Spinal cord (tissue), 10 donors: Measurements from ENCODE around the gene CAMK2G. TPM values are rescaled to one million over a fixed set of nuclear protein-coding genes. Genes with fewer than 3 reads are reported as not detected.
"Not testable (repeated sequence)": the region's sequence is repeated elsewhere in the genome, so short reads cannot be mapped to it uniquely, and the experiment has no call there.

ENCODE experiments used
- DNase-seq, 6 donors: peaks; one replicate each; pipeline versions ENCODE4 v3.0.0 to v3.0.0-alpha.2; 2013 to 2015; ENCODE audit warnings: low spot score in 6 of 6, low read depth in 4 of 6
- H3K27ac ChIP-seq: one replicate; pipeline ENCODE4 v1.5.1; 2013; ENCODE audit warnings: low read depth, low read length, control low read depth
- H3K27me3 ChIP-seq: one replicate; pipeline ENCODE4 v1.6.1; 2013; ENCODE audit warnings: low read length; ENCODE audit not compliant: control insufficient read depth, insufficient read depth
- H3K36me3 ChIP-seq: one replicate; pipeline ENCODE4 v1.6.1; 2013; ENCODE audit warnings: low read length; ENCODE audit not compliant: control insufficient read depth, insufficient read depth
- H3K4me1 ChIP-seq: one replicate; pipeline ENCODE4 v1.6.1; 2013; ENCODE audit warnings: low read length; ENCODE audit not compliant: control insufficient read depth, insufficient read depth
- H3K4me3 ChIP-seq: one replicate; pipeline ENCODE4 v1.5.1; 2013; ENCODE audit warnings: low read depth, low read length, control low read depth
- H3K9me3 ChIP-seq: one replicate; pipeline ENCODE4 v1.6.1; 2013; ENCODE audit warnings: low read length; ENCODE audit not compliant: control insufficient read depth, insufficient read depth
- WGBS: methylation state at CpG from one replicate; pipeline ENCODE4 v1.1.5; 2013; ENCODE audit warnings: missing lambda C conversion rate; ENCODE audit not compliant: insufficient coverage; 5-methylcytosine and 5-hydroxymethylcytosine counted together
- polyA plus RNA-seq, 2 donors: library from polyadenylated mRNA; unstranded; fragments of 120-200 nt; gene quantifications; one replicate each; pipeline ENCODE4 v1.2.1, GENCODE V29; 2013; ENCODE audit not compliant: insufficient read length in 2 of 2
- total RNA-seq, 2 donors: library from RNA; depleted of rRNA in 1 of 2; stranded (reverse); fragments of 120-200 nt in 1 of 2; fragments of >200 nt in 1 of 2; gene quantifications; one replicate each; pipeline versions ENCODE4 v1.2.3 to v1.2.4, GENCODE V29; 2013 to 2014
- donor health status: healthy.

Gene CAMK2G
- total and polyA plus RNA-seq, 4 donors: 49.8 to 147 (median 113) TPM

DNA sequence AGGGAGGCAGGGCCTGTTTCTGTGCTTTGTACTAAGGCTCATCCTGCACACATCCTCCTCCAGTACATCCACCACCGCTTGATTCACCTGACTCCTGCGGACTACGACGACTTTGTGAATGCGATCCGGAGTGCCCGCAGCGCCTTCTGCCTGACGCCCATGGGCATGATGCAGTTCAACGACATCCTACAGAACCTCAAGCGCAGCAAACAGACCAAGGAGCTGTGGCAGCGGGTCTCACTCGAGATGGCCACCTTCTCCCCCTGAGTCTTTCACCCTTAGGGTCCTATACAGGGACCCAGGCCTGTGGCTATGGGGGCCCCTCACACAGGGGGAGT lies 73.1 kb downstream of the CAMK2G start:
- no peaks in the 10 kb centered on the region for H3K4me1 ChIP-seq
- no peak for DNase-seq
- H3K27me3 ChIP-seq: no peaks in the 10 kb centered on the region
- no peak overlapping the region for H3K4me3 ChIP-seq
- 93% methylated on average over 13 of the region's 13 CpGs for WGBS
- H3K27ac ChIP-seq: no peak overlapping the region
- no peaks in the 10 kb centered on the region for H3K9me3 ChIP-seq
- peaks cover 96% of the 10 kb centered on the region for H3K36me3 ChIP-seq

- no peak overlapping the region for H3K27ac ChIP-seq
- no peaks in the 10 kb centered on the region for H3K9me3 ChIP-seq
- no peak overlapping the region for H3K4me3 ChIP-seq
- H3K27me3 ChIP-seq: no peaks in the 10 kb centered on the region
- WGBS: 82% methylated on average over 12 of the region's 20 CpGs
- peaks cover 96% of the 10 kb centered on the region for H3K36me3 ChIP-seq
- no peaks in the 10 kb centered on the region for H3K4me1 ChIP-seq
- no peak for DNase-seq
Observed at GRCh38 chr10:73800560-73801252, 73.6 kb downstream of the CAMK2G start.

DNA sequence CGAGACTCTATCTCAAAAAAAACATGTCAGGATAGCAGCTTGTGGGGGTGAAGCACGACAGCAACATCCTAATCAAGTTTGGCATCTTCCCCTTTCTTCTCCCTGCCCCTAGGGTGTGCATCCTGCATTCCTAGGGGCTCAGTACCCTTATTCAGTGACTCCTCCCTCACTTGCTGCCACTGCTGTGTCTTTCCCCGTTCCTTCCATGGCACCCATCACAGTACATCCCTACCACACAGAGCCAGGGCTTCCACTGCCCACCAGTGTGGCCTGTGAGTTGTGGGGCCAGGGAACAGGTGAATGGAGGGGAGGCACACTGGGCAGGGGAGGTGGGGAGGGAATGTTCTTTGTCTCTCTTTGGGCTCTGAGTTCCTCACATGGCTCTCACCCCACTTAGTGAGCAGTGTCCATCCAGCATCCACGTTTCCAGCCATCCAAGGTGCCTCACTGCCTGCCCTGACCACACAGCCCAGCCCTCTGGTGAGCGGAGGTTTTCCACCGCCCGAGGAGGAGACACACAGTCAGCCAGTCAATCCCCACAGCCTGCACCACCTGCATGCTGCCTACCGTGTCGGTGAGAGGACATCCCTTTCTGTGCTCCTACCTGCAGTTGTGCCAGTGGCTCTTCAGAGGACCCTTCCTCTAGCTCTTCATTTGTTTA lies 74.3 kb downstream of the CAMK2G start:
- WGBS: 80% methylated on average over 6 of the region's 9 CpGs
- Histone ChIP-seq H3K36me3 (peaks cover 95% of the 10 kb centered on the region), H3K27me3 (no peaks in the 10 kb centered on the region), H3K4me1 (no peaks in the 10 kb centered on the region), H3K27ac (no peak overlapping the region), H3K4me3 (no peak overlapping the region), H3K9me3 (no peaks in the 10 kb centered on the region)
- DNase-seq: no peak

DNA sequence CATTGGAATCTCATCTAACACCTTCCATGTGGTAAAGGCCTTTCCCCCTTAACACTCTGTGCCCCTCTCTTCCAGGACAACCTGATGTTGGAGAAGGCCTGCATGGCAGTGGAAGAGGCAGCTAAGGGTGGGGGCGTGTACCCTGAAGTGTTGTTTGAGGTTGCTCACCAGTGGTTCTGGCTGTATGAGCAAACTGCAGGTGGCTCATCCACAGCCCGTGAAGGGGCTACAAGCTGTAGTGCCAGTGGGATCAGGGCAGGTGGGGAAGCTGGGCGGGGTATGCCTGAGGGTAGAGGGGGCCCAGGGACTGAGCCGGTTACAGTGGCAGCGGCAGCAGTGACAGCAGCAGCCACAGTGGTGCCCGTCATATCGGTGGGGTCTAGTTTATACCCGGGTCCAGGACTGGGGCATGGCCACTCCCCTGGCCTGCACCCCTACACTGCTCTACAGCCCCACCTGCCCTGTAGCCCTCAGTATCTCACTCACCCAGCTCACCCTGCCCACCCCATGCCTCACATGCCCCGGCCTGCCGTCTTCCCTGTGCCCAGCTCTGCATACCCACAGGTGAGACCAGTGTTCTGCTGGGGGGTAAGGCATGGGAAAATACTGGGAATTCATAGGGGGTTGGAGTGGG lies 75.3 kb downstream of the CAMK2G start:
- WGBS: 95% methylated on average over 8 of the region's 10 CpGs
- Histone ChIP-seq H3K4me1 (no peaks in the 10 kb centered on the region), H3K9me3 (no peaks in the 10 kb centered on the region), H3K4me3 (no peak overlapping the region), H3K27ac (no peak overlapping the region), H3K27me3 (no peaks in the 10 kb centered on the region), H3K36me3 (peaks cover 97% of the 10 kb centered on the region)
- no peak for DNase-seq

DNA sequence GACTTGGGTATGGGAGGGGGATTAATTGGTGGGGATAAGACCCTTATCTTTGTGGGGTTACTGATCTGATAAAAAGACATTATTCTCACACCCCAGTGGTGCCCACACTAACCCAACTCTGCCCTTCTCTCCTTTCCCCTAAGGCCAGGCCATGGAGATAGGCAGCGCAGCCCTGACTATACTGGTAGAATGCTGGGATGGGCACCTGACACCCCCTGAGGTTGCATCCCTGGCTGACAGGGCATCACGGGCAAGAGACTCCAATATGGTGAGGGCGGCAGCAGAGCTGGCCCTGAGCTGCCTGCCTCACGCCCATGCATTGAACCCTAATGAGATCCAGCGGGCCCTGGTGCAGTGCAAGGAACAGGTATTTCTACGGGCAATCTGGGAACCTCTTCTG lies 76.3 kb downstream of the CAMK2G start:
- no peak for DNase-seq
- no peak overlapping the region for H3K4me3 ChIP-seq
- H3K4me1 ChIP-seq: no peaks in the 10 kb centered on the region
- H3K9me3 ChIP-seq: no peaks in the 10 kb centered on the region
- H3K36me3 ChIP-seq: peaks cover 98% of the 10 kb centered on the region
- H3K27me3 ChIP-seq: no peaks in the 10 kb centered on the region
- WGBS: 92% methylated on average over 6 of the region's 6 CpGs
- no peak overlapping the region for H3K27ac ChIP-seq

- no peaks in the 10 kb centered on the region for H3K9me3 ChIP-seq
- WGBS: 91% methylated on average over 13 of the region's 19 CpGs
- no peak overlapping the region for H3K27ac ChIP-seq
- peaks cover 97% of the 10 kb centered on the region for H3K36me3 ChIP-seq
- H3K4me1 ChIP-seq: no peaks in the 10 kb centered on the region
- no peak for DNase-seq
- no peak overlapping the region for H3K4me3 ChIP-seq
- H3K27me3 ChIP-seq: no peaks in the 10 kb centered on the region
Observed at GRCh38 chr10:73797324-73798025, 76.9 kb downstream of the CAMK2G start.

DNA sequence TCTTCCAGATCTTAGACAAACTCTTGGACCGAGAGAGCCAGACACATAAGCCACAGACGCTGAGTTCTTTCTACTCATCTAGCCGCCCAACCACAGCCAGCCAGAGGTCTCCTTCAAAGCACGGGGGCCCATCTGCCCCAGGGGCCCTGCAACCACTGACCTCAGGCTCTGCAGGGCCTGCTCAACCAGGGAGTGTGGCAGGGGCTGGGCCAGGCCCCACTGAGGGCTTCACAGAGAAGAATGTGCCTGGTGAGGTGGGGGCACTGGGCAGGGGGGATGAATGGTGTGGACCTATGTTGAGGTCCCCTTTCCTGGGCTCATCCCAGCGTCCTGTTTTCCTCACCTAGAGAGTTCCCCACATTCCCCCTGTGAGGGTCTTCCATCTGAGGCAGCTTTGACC lies 77.6 kb downstream of the CAMK2G start:
- DNase-seq: no peak
- no peaks in the 10 kb centered on the region for H3K4me1 ChIP-seq
- 83% methylated on average over 4 of the region's 5 CpGs for WGBS
- no peaks in the 10 kb centered on the region for H3K27me3 ChIP-seq
- H3K36me3 ChIP-seq: peaks cover 97% of the 10 kb centered on the region
- no peak overlapping the region for H3K4me3 ChIP-seq
- H3K9me3 ChIP-seq: no peaks in the 10 kb centered on the region
- no peak overlapping the region for H3K27ac ChIP-seq

DNA sequence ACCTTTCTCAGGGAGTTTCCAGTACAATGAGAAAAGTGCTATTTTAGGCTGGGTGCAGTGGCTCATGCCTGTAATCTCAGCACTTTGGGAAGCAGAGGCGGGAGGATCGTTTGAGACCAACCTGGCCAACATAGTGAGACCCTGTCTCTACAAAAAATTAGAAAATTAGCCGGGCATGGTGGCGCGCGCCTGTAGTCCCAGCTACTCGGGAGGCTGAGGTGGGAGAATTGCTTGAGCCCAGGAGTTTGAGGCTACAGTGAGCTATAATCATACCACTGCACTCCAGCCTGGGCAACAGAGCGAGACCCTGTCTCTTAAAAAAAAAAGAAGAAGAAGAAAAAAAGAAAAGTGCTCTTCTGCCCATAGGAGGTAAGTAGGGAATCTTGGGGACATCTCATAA lies 78.3 kb downstream of the CAMK2G start:
- 100% methylated on average over 2 of the region's 8 CpGs for WGBS
- H3K36me3 ChIP-seq: peaks cover 97% of the 10 kb centered on the region
- DNase-seq: not testable (repeated sequence)

GRCh38 chr10:73795491-73795890 lies 78.9 kb downstream of the CAMK2G start:
- not testable (repeated sequence) for H3K27me3 ChIP-seq, DNase-seq, H3K4me3 ChIP-seq, H3K9me3 ChIP-seq, H3K27ac ChIP-seq, H3K4me1 ChIP-seq
- WGBS: 98% methylated on average over 8 of the region's 10 CpGs
- peaks cover 97% of the 10 kb centered on the region for H3K36me3 ChIP-seq

More for the DNA sequence above, 78.3 kb downstream of the CAMK2G start:
- H3K4me1 ChIP-seq, H3K27me3 ChIP-seq, H3K9me3 ChIP-seq, H3K27ac ChIP-seq, H3K4me3 ChIP-seq: not testable (repeated sequence)
